Hypothalamus (tissue), 51 donors: ENCODE results near the gene PRKAG3.

Experiments
- DNase-seq, 51 donors: peaks; one replicate each; lab custom pipeline; 2025; lab: John Stamatoyannopoulos, UW

The PRKAG3 gene

DNA sequence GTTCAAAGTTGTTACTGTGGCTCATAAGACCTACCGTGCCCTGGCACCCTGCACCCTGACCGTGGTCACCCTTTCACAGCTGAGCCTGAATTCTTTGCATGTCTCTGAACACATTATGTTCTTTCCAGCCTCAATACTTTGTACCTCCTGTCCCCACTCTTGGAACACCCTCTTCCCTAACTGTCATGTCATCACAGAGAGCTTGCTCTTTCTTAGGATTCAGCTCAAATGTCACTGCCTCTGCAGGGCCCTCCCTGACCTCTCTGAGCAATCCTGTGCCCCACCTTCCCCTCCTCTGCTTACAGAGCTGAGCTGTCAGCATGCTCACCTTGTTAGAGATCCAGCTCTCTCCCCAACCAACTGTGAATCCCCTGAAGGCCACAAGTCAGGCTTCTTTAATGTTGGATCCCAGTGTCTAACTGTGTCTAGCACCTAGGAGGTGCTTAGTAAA lies 15.0 kb downstream of the PRKAG3 start:
- DNase-seq = no peak

DNA sequence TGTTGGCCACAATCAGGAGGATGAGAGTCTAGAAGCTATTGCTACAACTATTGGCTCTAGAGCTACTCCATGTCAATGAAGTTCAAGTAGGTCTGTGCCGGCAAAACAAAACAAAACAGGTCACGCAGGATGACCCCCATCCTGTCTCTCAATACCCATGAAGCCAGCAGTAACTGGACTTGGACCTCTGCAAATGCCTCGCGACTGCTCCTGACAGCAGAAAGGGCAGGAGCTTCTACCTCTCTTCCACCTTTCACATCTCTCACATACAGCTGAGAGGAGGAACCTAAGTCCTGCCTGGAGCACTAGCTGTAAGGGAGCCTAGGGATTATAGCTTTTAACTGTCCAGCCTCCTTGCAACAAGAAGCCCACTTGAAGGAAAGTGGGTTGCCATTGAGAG lies 16.0 kb downstream of the PRKAG3 start:
- no peak for DNase-seq

DNA sequence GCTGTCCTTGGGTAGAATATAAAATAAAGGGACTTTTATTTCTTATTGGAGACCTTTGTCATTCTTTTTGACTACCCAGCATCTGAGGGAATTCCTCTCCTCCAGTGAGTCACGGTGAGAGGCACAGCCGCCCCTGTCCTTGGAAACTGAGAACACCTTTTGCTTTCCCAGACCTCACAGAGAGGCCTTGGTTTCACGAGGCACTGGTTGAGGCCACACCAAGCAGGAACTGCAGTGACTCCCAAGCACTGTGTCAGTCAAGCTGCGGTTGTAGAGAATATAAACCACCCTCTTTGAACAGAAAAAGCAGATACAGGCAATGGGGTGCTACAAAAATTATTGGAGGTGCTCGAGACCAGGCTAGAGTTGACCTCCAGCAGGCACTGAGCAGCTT lies 16.4 kb downstream of the PRKAG3 start:
- no peak for DNase-seq

DNA sequence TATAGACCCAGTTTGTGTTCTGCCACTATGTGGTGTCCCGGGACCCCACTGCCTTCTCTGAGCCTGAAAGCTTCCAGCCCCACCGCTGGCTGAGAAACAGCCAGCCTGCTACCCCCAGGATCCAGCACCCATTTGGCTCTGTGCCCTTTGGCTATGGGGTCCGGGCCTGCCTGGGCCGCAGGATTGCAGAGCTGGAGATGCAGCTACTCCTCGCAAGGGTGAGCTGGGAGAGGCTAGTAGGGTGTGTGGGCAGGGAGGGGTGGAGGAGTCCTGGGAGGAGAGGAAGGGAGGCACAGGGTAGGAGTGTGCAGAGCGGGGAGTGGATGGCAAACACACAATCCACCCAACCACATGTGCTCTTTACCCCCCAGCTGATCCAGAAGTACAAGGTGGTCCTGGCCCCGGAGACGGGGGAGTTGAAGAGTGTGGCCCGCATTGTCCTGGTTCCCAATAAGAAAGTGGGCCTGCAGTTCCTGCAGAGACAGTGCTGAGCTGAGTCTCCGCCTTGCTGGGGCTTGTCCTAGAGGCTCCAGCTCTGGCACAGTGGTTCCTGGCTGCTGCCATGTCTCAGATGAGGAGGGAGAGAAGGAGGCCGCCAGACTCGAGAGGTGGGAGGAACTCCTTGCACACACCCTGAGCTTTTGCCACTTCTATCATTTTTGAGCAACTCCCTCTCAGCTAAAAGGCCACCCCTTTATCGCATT lies 16.9 kb downstream of the PRKAG3 start:
- no peak for DNase-seq

DNA sequence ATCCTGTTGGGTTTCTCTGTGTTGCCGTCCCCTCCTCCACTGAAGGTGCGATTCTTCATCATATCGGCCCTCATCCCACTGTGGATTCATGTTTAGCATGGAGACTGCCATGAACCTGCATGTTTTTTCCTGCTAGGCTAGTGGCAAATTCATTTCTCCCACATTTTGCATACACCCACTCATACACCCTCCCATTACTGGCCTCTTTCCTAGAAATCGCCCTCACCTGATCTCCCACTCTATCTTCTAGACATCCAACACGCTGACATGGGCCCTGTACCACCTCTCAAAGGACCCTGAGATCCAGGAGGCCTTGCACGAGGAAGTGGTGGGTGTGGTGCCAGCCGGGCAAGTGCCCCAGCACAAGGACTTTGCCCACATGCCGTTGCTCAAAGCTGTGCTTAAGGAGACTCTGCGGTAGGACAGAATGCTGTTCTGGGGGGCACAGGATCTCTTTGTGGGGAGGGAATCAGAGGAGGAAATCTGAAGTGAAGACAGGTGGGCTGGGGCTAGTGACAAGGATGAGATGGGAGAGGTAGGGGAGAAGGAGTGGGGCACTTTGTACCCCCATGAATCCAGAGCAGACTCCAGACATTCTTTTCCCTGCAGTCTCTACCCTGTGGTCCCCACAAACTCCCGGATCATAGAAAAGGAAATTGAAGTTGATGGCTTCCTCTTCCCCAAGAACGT lies 17.7 kb downstream of the PRKAG3 start:
- no peak for DNase-seq

DNA sequence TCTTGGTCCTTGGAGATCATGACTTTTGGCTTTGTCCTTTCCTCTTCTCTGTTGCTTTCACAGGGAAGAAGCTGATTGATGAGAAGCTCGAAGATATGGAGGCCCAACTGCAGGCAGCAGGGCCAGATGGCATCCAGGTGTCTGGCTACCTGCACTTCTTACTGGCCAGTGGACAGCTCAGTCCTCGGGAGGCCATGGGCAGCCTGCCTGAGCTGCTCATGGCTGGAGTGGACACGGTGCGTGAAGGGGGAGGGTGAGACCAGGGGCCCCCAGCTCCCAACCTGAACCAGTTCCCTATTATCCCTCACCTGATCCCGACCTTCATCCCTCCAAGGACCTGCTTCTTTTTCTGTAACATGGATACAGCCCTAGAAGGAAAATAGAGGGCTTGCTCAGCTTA lies 18.7 kb downstream of the PRKAG3 start:
- no peak for DNase-seq

DNA sequence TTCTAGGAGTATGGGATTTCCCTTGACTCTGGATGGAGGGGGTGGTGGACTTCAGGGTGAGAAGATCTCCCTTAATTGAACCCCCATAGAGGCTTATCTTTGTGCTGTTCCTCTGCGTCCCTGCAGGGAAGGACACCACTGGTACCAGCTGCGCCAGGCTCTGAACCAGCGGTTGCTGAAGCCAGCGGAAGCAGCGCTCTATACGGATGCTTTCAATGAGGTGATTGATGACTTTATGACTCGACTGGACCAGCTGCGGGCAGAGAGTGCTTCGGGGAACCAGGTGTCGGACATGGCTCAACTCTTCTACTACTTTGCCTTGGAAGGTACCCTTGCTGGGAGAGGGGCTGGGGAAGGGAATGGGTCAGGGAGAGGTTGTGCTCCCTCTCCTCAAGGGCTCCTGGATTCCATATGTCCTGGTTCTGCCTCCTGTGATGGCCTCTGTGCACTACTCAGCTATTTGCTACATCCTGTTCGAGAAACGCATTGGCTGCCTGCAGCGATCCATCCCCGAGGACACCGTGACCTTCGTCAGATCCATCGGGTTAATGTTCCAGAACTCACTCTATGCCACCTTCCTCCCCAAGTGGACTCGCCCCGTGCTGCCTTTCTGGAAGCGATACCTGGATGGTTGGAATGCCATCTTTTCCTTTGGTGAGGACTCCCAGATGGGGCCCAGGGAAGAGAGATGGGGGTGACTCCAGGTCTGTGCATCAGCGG lies 19.3 kb downstream of the PRKAG3 start:
- DNase-seq = no peak

DNA sequence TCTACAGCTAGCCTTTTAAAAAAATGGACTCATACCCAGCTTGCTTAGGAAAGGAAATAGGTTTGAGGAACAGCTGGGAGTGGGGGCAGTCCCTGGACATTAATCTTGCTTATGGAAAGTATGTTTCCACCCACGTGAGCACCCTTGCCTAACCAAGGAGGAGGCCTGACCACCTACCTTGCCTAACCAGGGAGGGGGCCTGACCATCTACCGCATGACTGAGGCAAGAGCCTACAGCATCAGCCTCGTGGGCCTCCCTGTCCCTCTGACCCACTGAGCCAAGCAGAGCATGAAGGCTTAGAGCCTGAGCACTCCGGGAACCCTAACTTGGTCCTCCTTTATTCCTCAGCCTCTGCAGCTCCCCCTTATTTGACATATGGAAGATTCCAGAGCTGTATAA lies 20.2 kb downstream of the PRKAG3 start:
- DNase-seq = no peak

DNA sequence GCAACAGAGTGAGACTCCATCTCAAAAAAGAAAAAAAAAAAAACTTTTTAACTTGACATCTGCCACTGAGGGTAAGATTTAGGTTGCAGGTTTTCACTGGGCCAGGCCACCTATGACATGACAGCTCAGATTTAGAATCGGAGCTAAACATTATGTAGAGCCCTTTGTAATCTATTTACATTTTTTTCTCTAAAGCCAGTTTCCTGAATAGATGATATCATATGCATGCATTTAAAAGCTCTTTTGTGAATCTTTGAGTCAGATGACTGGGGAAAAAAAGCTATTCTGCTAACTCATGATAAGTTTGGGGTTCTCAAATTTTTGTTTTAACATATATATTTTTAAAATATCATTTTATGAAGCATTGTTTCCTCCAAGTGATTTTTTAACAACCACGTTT lies 21.3 kb downstream of the PRKAG3 start:
- no peak for DNase-seq

DNA sequence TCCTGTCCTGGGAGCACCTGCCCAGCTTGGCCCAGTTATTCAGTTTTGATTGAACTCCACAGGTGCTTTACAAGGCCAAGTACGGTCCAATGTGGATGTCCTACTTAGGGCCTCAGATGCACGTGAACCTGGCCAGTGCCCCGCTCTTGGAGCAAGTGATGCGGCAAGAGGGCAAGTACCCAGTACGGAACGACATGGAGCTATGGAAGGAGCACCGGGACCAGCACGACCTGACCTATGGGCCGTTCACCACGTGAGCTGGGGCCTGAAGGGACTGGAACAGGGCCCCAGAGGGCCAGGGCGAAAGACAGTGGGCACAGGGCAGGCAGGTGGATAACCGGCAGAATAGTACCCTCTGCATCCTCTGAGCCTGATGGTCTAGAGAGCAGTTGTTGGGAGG lies 22.1 kb downstream of the PRKAG3 start:
- DNase-seq = no peak

DNA sequence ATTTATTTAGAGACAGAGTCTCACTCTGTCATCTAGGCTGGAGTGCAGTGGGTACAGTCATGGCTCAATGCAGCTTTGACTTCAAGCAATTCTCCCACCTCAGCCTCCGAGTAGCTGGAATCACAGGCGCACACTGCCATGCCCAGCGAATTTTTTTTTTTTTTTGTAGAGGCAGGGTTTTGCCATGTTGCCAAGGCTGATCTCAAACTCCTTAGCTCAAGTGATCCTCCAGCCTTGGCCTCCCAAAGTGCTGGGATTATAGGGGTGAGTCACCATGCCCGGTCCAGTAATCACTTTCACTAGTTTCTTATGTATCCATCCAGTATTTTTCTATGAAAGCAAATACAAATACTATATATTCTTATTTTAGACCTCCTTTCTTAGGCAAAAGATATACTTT lies 24.0 kb downstream of the PRKAG3 start:
- DNase-seq = no peak

DNA sequence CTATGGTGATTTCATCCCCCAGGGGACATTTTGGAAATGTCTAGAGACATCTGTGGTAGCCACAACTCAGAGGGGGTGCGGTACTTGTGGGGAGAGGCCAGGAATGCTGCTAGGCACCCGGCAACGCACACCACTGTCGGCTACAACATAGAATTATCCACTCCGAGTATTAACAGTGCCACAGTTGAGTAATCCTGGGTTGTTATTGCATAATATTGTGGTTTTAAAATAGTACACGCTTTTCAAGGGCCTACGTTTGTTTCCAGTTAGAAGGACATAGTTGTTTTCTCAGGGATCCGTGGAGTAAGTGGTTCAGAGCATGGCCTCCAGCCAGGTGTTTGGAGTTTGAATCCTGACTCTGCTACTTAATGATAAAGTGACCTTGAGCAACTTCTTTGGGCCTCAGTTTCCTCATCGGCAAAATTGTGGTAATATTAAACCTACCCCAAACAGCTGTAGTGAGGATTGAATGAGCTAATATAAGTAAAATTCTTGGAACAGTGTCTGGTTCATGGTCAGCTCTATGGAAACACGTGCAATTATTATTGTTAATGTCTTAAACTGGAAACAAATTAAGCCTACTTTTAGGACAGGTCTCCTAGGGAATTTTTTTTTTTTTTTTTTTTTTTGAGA lies 25.1 kb downstream of the PRKAG3 start:
- DNase-seq = peak in 1 of 51 donors; percentile 29

DNA sequence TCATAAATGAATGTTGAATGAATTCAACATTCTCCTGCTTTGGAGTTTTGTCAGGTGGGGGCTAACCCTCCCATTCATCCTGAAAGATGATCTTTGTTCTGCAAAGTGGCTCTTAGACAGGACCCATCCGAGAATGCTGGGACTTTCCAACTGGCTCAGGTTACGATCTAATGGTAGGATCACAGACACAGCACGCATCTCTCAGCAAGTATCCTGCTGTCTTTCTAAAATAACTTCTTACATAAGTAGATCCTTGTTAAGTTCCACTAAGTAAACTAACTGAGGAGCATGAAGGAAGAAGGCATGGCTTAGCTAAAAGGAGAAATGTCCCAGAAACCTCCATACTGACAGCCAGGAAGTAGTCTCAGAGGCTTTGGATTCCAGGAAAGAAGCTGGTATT lies 26.0 kb downstream of the PRKAG3 start:
- no peak for DNase-seq

DNA sequence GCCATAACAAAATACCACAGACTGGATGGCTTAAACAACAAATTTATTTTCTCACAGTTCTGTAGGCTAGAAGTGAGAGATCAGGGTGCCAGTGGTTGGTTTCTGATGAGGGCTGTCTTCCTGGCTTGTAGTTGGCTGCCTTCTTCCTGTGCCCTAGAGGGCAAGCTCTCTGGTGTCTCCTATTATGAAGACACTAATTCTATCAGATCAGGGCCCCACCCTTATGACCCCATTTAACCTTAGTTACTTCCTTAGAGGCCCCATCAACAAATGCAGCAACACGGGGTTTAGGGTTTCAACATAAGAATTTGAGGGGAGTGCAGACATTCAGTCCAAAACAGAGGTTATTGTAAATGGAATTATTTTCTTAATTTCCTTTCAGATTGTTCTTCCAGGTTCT lies 26.8 kb downstream of the PRKAG3 start:
- DNase-seq = no peak

DNA sequence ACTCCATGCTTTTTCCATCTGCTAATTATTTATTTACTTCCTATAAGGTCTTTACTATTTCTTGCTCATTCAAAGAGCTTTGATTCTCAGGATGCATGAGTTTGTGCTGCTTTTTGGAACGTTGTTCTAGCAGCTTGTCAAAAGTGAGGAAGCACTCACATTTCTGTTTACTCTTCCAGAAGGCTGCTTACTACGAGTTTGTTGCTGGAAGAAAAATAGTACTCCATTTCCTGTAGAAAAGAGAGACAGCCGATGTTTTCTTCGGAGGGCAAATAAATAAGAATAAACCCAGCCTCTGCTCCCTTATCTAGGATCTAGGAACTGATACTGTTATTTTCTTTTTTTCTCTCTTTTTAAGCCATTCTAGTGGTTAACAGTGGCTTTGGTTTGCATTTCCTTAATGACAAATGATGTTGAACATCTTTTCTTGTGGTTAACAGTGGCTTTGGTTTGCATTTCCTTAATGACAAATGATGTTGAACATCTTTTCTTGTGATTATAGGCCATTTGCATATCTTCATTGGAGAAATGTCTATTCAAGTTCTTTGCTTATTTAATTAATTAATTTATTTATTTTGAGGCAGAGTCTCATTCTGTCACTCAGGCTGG lies 29.1 kb downstream of the PRKAG3 start:
- DNase-seq = no peak

DNA sequence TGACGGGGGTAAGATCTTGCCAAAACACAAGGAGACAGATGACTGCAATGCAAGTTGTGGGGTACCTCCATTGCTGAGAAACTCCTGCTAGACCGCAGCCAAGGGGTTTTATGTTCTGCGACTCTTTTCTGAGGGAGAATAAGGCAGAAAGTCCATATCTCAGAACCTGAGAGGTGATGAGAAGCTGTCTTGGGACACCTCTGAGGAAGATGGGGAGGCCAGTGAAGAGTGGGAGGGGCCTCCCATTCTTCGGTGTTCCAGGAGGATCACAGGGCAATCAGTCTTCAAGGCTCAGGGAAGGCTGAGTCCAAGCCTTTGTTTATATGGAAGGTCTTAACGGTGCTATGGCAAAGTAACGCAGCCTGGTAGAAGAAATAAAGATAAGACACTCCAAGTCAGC lies 31.6 kb downstream of the PRKAG3 start:
- DNase-seq = no peak

DNA sequence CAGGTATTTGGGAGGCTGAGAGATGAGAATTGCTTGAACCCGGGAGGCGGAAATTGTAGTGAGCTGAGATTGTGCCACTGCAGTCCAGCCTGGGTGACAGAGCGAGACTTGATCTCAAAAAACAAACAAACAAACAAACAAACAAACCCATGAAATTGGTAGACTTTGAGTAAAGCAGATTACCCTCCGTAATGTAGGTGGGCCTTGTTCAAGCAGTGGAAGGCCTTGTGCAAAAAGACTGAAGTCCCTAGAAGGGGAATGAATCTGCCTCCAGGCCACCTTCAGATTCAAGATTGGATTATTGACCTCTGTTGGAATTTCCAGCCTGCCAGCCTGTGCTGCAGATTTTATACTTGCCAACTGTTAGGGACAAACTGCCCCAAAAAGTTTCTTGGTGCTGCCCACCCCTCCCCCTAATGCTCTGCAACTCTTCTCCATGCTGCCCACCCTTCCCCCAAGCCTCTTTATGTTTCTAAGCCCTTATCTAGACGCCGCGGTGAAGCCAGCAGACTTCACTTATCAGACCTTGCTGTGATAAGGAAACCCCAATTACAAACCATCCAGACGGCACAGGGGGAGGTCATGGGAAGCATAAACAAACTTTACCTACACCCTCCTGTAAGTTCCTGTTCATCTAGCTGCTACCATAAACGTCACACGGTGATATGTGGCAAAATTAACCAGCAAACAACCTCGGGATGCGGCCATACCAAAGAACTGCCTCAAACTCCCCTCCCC lies 32.7 kb downstream of the PRKAG3 start:
- no peak for DNase-seq

DNA sequence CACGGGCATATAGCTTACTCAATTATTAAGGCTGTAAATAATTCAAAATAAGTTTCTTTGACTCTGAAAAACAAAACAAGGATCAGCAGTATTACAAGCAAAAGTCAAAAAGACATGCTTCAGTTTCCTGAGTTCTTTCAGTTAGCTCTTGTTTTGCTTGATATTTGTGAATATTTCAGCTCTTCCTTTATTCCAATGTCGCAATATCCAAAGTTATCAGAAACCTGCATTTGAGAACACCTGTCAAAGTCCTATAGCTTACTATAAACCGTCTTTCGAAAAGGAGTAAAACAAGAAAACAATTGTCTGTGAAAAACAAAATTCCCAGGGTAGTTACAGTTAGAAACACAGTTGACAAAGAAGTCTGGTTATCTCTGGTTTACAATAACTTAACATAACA lies 34.9 kb downstream of the PRKAG3 start:
- DNase-seq = no peak

DNA sequence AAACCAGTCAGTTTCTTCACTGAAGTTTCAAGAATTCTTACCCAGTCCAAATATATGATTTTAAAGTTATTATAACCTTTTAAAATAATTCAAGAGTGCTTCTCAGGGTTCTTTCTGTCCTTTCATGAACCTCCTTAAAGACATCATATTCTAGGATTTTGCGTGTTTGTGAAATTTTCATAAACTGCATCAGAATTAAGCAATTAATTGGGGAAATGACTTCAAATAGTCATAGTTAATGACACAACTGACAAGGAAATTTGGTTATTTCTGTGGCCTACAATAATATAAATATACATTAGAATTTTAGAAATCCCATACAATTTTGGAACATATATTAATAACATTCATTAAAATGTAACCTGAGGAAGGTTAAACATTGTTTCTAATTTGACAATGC lies 39.2 kb downstream of the PRKAG3 start:
- DNase-seq = no peak

DNA sequence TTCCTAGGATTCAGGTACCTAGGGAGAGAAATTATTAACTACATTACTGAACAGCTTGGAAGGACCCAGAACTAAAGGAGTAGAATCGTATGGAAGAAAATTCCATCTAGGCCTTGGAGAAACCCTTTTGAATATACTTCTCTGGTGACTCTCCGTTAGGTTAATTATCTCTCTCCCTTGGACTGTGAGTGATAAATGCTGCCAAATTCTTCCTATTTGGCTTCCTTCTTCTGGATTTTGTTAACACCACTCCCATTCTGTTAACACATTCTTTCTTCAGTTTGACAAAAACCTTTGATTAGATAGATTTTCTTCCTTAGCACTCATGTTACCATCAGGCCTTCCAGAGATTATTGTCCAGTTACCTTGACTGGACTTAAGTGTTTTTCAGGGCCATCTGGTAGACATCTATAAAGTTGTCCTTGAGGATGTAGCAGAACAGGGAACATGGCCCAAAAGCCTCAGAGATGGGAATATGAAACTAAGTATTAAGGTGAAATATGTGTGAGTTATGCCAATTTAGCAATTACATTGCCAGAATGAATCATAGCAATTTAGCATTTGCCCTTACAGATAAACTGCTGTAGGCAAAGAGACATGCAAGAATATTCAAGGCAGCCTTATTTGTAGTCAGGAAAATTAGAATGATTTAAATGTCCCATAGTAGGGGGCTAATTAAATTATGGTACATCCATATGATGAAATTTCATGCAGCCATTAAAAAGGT lies 42.9 kb downstream of the PRKAG3 start:
- no peak for DNase-seq
